GM18511 (cell line): ENCODE results near the gene MRPL58.

Experiments
- ATAC-seq: cut with Tn5 transposase; IDR thresholded peaks from one replicate; pipeline ENCODE4 v1.9.1; 2021; ENCODE audit warnings: mild to moderate bottlenecking, moderate library complexity; ENCODE audit not compliant: unreplicated experiment

The MRPL58 gene

GRCh38 chr17:75068750-75069149 lies 56.3 kb downstream of the MRPL58 start:
- no peak for ATAC-seq

- ATAC-seq, result no peak
Measured at GRCh38 chr17:75069783-75070182, 57.3 kb downstream of the MRPL58 start.
